ENCODE results near the gene COL27A1. TPM values are rescaled to one million over a fixed set of nuclear protein-coding genes. Genes with fewer than 3 reads are reported as not detected.

The COL27A1 gene
- total RNA-seq, 1 experiment from 2014 or later, result 3.1 TPM

DNA sequence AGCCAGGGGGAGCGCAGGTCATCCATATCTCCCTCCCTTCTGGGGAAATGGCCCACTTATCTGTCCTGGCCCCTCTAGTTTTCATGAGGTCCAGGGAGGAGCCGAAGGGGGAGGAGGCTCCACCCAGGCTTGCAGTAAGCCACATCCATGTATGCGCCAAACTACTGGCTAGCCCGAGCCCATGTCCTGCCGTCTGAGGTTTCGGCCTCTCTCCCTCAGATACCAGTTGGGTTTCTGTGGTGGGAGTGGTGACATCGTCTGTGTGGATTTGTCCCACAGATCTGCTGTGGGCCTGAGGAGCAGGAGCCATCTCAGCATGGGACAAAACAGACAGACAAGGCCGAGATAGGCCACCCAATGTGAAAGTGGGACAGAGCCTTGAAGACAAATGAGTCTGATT is 89.2 kb downstream of the COL27A1 start:
- in situ Hi-C loops (cut with HindIII; ENCODE audit: low pct_unique_long_range_greater_than_20kb, low sequenced_read_pairs), result no loop called here
- DNase-seq (ENCODE audit: low read depth), result no peak

DNA sequence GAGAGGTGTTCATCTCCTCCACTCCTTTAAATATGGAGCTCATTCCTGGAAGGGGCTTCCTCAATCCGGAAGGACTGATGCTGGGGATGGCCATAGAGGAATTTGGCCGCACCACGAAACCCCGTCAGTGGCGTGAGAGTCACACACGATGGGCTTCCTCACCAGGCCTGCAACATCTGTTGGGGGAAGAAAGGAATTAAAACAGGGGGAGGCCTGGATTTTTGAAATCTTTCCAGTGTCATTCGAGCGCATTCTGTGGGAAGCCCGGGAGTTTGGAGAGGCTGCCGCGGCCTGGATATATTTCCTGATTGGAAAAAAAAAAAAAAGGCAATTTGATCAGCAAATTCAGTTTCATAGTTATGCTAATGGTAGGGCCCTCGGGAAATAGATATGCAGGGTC is 91.2 kb downstream of the COL27A1 start:
- in situ Hi-C loops (cut with HindIII; ENCODE audit: low pct_unique_long_range_greater_than_20kb, low sequenced_read_pairs), result no loop called here
- no peak for DNase-seq (ENCODE audit: low read depth)

DNA sequence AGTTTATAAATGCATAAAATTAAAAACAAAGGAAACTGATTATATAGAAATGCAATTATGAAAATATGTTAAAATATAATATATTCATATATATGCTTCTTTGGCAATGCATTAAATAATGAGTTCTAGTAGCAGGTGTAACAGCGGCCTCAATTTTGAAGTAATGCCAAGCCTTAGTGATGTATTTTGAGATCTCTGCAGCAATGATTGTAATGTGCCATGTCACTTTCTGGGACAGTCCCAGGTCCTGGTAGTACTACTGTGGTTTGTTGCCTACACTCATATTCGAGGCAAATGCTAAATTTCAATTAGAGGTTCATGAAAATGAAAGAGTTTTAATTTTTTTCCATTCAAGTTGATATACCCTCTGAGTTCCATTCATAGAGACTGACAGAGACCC is 91.7 kb downstream of the COL27A1 start:
- in situ Hi-C loops (cut with HindIII; ENCODE audit: low pct_unique_long_range_greater_than_20kb, low sequenced_read_pairs), result no loop called here
- no peak for DNase-seq (ENCODE audit: low read depth)

DNA sequence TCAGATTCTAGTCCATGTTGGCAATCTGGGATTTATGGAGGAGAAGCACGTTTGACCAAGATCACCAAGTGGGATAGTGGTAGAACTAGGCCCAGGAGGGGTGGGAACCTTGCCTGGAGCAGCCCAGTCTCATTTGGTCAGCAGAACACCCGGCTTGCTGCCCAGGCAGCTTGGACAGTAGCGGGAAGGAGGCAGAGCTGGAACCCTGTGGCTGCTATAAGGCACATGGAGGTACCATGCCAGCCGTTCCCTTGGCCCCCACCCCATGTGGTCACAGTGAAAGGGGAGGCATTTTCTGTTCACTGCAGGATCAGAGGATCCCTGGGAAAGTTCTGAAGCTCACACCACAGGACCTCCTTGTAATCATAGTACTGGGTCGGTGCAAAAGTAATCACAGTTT is 92.2 kb downstream of the COL27A1 start:
- no peak for DNase-seq (ENCODE audit: low read depth)
- in situ Hi-C loops (cut with HindIII; ENCODE audit: low pct_unique_long_range_greater_than_20kb, low sequenced_read_pairs), result no loop called here

DNA sequence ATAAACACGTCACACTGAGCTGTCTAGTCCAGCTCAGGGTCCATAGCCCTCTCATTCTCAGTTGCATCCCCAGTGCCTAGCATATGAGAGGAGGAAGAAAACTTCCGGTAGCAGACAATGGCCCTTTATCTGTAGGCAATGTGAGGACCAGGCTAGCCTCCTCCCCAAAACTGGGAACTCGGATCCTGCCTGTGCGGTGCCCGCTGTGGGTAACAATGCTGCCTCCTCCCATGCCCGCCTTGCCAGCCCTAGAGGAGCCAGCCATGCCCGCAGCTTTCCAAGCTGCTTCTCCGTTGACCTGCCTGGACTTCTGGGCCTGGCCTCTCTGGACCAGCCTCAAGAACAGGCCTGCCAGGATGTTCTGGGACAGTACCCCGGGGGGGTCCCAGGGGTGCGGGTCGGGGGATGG is 93.0 kb downstream of the COL27A1 start:
- no peak for DNase-seq (ENCODE audit: low read depth)
- in situ Hi-C loops (cut with HindIII; ENCODE audit: low pct_unique_long_range_greater_than_20kb, low sequenced_read_pairs), result no loop called here

DNA sequence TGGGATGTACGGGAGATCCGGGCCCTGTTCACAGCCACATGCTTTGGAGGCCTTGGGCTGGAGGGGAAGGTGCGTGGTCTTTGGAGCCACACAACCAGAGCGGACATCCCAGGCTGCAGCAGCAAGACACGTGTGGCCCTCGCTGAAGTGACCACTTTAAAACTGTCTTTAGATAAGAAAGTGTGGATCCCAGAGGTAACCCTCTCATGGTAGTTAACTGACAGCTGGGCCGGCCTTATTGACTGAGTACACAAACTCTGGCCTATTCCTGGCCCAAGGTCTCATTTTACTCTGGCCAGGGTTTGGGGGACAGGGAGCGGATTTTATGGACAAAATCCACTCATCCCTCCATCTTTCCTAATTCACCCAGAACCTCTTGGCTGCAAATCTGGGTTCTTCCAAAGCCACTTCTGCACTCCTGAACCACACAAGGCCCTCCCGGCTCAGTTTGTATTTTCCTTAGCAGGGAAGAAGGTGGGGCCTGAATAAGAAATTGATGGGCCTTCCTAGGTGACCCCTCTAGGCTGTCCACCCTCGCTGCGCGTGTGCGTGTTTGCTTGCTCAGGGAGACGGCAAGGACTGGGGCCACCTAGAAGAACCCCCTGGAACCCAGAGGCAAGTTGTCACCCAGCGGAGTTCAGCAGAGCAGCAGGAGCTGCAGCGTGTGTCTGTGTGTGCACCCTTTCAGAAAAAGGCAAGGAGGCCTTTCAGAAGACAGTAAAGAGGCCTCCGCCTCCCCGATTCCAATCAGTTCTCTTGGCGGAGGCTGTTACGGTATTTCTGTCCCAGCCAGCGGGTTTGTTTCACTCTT is 94.3 kb downstream of the COL27A1 start:
- no peak for DNase-seq (ENCODE audit: low read depth)
- in situ Hi-C loops (cut with HindIII; ENCODE audit: low pct_unique_long_range_greater_than_20kb, low sequenced_read_pairs), result no loop called here

DNA sequence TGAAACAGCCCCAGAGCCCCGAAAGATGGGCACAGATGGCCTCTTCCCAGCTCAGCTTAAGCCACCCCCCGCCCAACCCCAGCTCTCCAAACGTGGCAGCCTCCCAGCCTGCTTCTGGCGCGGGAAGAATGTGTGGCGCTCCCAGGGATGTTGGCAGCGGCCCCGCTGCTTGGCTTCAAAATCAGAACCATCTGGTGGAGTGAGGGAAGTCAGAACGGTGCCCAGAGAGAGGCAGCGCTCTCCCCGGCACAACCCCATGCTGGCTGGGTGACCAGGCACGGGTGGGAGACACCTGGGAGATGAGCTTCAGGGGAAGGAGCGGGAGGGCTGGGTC is 94.9 kb downstream of the COL27A1 start:
- in situ Hi-C loops (cut with HindIII; ENCODE audit: low pct_unique_long_range_greater_than_20kb, low sequenced_read_pairs), result no loop called here
- no peak for DNase-seq (ENCODE audit: low read depth)

DNA sequence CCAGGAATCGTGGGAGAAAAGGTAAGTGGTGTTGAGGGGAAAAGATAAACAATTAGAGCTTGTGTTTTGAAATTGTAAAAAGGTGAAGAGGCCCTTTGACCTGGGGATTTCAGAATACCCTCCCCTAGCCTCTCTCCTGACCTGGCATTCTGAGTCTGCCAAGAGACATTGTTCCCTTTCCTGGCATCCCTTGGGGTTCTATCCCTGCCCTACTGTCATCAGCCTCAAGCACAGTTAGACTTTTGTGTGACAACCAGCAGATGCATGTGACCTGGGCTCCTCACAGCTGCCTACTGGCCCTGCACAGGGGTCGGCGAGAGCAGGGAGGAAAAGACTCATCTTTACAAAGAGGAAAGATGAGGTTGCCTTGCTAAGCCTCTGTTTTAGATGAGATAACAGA is 95.3 kb downstream of the COL27A1 start:
- in situ Hi-C loops (cut with HindIII; ENCODE audit: low pct_unique_long_range_greater_than_20kb, low sequenced_read_pairs), result no loop called here
- DNase-seq (ENCODE audit: low read depth), result no peak

DNA sequence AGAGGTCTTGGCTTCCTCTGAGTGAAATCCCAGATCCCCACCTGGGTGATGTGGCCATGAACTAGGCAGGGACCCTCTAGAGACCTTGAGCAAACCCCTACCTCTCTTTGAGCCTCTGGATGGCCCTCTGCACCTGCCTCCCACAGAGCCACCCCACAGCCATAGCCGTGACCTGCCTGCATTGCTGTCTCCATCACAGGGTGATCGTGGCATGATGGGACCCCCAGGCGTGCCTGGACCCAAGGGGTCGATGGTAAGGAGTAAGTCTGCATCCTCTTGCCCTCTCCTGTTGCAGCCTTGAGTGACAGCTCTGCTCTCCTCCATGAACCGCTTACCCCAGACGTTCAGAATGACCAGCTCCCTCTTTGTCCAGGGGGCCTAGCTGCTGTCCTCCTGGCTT is 97.1 kb downstream of the COL27A1 start:
- no peak for DNase-seq (ENCODE audit: low read depth)
- in situ Hi-C loops (cut with HindIII; ENCODE audit: low pct_unique_long_range_greater_than_20kb, low sequenced_read_pairs), result no loop called here

DNA sequence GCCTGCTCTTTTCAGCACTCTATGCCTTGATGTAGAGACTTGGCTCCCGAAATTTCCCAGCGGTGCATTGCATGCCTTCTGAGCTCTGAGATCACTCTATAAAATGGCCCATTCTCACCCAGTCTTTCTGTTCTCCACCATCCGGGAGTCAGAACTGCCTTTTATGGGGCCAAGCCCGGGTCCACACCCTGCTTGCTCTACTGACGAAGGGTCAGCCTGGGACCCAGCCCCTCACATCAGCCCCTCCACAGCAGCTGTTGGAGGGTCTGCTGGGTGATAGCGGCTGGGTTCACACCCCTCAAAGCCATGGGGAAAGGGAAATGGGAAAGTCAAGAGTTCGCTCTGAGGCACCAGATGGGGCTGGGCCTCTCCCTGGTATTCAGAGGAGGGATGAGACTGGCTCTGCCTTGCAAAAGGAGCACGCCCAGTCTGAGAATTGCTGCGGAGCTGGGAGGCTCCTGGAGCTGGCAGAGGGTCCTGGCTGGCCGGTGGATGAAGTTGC is 101.5 kb downstream of the COL27A1 start:
- DNase-seq (ENCODE audit: low read depth), result no peak

DNA sequence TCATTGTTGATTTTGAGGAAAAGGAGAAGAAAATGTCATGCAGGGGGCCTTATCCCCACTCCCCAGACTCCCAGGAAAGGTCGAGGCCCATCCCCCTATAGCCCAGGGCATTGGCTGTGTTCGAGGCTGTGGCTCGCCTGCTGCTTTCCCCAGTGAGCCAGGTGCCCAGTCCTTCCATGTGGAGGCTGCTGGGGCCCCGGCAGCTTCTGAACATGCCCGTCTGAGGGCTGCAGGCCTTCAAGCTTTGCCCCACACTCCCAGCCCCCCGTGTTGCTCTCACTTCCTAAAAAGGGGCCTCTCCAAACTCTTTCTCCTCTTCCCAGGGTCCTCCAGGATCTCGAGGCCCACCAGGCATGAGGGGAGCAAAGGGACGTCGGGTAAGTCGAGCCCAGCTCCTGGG is 102.9 kb downstream of the COL27A1 start:
- in situ Hi-C loops (cut with HindIII; ENCODE audit: low pct_unique_long_range_greater_than_20kb, low sequenced_read_pairs), result no loop called here
- no peak for DNase-seq (ENCODE audit: low read depth)

More for the DNA sequence above, 101.5 kb downstream of the COL27A1 start:
- in situ Hi-C loops (cut with HindIII; ENCODE audit: low pct_unique_long_range_greater_than_20kb, low sequenced_read_pairs), result no loop called here

DNA sequence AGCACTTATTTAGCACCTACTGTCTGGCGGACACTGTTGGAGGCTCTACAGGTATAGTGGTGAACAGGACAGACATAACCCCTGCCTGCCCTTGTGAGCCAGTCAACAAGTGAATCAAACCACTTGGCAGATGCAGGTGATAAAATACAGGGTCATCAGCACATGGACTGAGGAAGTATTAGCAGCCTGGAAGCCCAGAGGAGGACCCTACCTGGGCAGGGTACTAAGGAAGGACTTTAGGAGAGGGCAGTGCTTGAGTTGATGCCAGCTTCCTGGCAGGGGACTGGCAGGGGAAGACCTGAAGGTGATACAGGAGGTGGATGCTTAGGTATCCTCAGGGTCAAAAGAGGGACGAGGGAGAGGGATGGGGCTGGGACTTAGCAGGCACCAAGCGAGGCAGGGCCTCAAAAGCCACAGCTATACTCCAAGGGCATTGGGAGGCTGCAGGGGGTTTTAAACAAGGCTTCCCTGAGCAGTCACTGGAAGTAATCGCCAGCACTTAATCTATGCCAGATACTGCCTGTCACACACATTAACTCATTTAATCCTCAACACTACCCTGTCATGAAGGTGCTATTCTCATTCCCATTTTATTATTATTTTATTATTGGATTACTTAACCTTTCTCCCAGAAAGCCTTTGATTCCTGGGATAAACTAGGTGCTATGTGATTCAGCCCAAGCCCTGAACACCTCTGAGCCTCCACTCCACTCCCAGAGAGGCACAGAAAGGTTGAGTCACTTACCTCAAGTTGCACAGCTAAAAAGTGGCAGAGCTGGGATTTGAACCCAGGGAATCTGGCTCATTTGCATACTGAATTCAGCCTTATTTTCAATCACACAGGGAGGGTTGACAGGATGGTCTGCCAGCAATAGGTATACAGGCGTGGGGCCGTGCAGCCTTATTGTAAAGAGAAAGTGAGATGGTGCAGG is 103.8 kb downstream of the COL27A1 start:
- in situ Hi-C loops (cut with HindIII; ENCODE audit: low pct_unique_long_range_greater_than_20kb, low sequenced_read_pairs), result no loop called here
- DNase-seq (ENCODE audit: low read depth), result no peak

DNA sequence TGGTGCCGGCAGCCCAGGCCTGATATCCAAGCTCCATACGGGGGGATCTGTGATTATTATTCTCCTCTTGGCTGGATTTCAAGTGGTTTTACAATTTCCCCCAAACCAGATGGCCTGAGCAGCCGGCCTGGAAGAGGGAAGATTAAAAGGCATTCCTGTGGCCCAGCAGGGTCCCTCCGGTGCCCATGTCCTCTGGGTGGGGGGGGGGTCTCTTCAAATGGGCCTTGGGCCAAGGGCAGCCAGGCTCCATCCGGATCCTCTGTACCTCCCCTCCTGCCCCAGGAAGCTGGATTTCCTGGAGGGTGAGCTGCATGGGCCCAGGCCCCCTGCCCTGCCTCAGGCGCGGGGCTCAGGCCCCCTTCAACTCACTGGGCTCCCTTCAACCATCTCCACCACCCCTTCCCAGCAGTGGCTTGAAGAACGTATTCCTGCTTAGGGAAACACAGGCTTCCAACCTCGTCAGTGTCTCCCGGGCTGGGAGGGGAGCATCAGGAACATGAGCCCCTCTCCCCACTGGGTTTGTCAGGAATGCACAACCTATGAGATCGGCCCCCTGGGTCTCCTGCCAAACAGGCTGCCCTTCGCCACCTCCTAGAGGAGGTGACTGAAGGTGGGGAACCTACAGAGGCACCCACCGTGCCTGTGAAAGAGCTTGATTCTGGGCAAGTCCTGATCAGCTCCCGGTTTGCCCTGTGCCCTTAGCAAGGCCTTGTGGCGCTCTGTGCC is 104.6 kb downstream of the COL27A1 start:
- no peak for DNase-seq (ENCODE audit: low read depth)
- in situ Hi-C loops (cut with HindIII; ENCODE audit: low pct_unique_long_range_greater_than_20kb, low sequenced_read_pairs), result no loop called here

DNA sequence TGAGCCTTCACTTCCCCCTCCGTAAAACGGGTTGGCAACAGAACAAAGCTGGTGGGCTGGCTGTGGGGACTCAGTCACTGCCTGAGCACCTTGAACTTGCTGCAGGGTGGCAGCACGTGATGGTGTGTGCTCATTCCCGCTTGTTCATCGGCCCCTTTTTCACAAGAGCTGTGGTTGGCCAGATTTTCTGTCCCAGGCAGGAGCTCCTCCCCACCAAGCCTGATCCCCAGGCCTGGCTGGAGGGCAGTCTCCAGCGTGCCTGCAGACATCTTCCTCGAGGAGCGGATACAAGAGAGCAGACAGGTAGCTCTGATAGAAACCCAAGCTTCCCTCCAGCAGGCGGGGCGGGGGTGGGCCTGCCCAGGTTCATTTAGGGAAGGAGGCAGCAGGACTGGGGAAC is 105.7 kb downstream of the COL27A1 start:
- in situ Hi-C loops (cut with HindIII; ENCODE audit: low pct_unique_long_range_greater_than_20kb, low sequenced_read_pairs), result no loop called here
- DNase-seq (ENCODE audit: low read depth), result no peak

DNA sequence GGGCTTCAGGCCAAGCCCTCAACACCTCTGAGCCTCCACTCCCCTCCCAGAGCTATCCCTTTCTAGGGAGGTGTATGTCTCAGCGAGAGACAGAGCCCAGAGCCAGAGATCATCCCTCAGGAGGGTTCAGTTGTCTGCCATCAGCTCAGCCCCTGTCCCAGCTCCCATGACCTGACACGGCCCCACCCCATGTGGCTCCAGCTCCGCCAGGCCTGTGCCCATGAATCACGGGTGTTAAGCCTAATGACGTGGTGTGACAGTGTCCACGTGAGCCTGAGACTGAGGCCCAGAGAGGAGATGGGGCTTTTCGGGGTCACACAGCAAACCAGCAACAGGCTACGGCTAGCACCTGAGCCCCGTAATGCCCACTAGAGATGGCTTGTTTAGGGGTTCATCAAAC is 106.7 kb downstream of the COL27A1 start:
- in situ Hi-C loops (cut with HindIII; ENCODE audit: low pct_unique_long_range_greater_than_20kb, low sequenced_read_pairs), result no loop called here
- DNase-seq (ENCODE audit: low read depth), result no peak

DNA sequence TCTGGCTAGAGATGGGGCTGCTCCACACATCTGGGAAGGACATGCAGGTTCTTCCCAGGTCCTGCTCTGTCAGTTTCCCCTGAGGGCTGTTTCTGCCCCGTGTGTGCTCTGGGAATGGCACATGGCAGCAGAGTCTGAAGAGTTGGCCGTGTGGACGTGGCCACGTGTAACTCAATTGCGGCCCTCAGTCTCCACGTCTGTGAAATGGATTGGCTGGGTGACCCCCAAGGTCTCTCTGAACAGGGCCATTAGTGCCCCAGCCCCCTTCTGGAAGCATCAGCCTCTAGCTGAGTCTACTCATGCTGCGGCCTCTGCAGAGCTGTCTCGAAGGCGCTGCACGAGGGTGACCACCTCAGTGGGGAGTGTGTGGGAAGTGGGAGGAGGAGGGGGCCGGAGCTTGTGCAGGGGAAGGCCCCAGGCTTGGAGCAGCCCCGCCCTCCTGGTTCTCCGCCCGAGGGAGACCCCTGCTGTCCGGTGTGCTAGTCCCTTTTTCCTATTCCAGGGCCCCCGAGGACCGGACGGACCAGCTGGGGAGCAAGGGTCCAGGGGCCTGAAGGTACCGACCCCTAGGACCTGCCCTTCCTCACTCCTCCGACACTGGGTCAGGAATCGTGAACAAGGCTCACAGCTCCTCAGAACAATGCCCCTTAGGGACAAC is 108.6 kb downstream of the COL27A1 start:
- DNase-seq (ENCODE audit: low read depth), result no peak
- in situ Hi-C loops (cut with HindIII; ENCODE audit: low pct_unique_long_range_greater_than_20kb, low sequenced_read_pairs), result no loop called here

DNA sequence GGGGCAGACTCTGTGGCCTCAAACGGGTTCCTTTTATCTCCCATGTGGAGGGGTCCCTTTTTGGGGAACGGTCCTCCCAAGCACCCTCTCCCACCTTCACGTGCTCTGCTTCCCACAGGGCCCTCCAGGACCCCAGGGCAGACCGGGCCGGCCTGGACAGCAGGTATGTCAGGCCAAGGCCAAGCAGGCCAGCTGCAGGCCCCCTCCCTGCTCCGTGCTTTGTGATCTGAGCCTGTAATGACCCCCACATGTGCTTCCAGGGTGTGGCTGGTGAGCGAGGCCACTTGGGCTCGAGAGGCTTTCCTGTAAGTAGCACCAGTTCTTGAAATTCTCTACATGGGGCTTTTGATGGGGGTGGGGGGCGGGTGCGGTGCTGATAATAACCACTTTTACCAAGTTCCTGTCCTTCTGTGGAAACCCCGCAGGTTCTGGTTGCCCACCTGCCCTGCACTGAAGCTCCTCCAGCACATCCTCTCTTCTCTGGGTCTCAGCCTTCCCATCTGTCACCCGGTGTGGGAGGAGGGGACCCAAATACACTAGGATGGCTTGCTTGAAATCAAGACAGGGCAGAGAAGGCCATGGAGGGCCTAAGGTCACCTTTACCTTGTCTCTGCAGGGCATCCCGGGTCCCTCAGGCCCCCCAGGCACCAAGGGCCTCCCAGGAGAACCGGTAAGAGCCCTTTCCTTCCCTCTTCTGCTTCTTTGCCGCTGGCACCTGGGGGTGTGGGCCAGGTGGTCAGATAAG is 109.6 kb downstream of the COL27A1 start:
- in situ Hi-C loops (cut with HindIII; ENCODE audit: low pct_unique_long_range_greater_than_20kb, low sequenced_read_pairs), result no loop called here
- DNase-seq (ENCODE audit: low read depth), result no peak

DNA sequence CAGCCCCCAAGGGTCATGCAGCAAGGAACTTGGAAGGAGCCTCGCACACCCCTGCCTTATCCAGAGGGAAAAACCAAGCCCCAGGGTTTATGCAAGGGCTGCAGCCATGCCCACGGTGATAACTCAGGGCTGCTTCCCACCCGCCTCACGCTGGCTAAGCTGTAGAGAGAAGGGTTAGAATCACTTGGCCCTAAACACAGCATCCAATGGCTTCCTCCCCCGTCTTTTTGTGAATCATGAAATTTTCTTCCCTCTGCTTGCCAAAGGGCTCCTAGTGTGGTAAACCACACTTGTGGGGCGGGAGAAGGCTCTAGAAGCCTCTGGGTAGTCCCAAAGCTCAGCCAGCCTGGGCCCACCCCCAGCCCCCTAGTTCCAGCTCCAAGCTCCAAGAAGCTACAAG is 111.6 kb downstream of the COL27A1 start:
- in situ Hi-C loops (cut with HindIII; ENCODE audit: low pct_unique_long_range_greater_than_20kb, low sequenced_read_pairs), result no loop called here
- no peak for DNase-seq (ENCODE audit: low read depth)

All from Caki2 (cell line).